ENCODE measurements around the gene CNN2. TPM values are rescaled to one million over a fixed set of nuclear protein-coding genes. Genes with fewer than 3 reads are reported as not detected.
A peak's percentile ranks its signal among the peaks of the same experiment; 100 is the strongest.

The CNN2 gene
- total and polyA plus RNA-seq, 12 donors, result 33.0 to 117 (median 61.7) TPM

DNA sequence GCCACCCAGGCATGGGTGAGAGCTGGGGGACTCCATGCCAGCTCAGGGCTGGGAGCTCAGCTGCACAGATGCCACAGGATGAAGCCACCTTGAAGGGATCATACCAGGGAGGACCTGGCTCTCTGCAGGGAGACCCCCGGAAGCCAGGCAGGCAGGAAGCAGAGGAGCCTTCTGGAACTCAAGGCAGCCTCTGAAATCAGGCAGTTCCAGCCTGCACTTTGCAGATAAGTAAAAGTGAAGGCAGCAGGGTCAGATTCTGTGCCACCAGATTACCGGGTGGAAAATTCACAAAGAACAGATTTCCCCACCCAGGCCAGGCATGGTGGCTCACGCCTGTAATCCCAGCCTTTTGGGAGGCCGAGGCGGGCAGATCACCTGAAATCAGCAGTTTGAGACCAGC is 8.0 kb upstream of the CNN2 start:
- WGBS, 2 donors, result 69% methylated on average over 5 of the region's 5 CpGs
- intact Hi-C loops (cut with DNase I), result no loop called here
- DNase-seq (no peak), ATAC-seq (no peak)
- Histone ChIP-seq H3K4me3 (peak overlapping the region in 1 of 10 donors; percentile 71), H3K27me3 (no peaks in the 10 kb centered on the region), H3K4me1 (peaks cover 53 to 84% (median 71%) of the 10 kb centered on the region in 9 donors), H3K27ac (peak overlapping the region in 1 of 10 donors; percentile 39), H3K9me3 (no peaks in the 10 kb centered on the region), H3K36me3 (peaks cover 0 to 29% (median 8%) of the 10 kb centered on the region in 9 donors)
- TF ChIP-seq, protein P1, sequence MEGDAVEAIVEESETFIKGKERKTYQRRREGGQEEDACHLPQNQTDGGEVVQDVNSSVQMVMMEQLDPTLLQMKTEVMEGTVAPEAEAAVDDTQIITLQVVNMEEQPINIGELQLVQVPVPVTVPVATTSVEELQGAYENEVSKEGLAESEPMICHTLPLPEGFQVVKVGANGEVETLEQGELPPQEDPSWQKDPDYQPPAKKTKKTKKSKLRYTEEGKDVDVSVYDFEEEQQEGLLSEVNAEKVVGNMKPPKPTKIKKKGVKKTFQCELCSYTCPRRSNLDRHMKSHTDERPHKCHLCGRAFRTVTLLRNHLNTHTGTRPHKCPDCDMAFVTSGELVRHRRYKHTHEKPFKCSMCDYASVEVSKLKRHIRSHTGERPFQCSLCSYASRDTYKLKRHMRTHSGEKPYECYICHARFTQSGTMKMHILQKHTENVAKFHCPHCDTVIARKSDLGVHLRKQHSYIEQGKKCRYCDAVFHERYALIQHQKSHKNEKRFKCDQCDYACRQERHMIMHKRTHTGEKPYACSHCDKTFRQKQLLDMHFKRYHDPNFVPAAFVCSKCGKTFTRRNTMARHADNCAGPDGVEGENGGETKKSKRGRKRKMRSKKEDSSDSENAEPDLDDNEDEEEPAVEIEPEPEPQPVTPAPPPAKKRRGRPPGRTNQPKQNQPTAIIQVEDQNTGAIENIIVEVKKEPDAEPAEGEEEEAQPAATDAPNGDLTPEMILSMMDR (IDR thresholded peaks at IDR 0.05), result no peak

DNA sequence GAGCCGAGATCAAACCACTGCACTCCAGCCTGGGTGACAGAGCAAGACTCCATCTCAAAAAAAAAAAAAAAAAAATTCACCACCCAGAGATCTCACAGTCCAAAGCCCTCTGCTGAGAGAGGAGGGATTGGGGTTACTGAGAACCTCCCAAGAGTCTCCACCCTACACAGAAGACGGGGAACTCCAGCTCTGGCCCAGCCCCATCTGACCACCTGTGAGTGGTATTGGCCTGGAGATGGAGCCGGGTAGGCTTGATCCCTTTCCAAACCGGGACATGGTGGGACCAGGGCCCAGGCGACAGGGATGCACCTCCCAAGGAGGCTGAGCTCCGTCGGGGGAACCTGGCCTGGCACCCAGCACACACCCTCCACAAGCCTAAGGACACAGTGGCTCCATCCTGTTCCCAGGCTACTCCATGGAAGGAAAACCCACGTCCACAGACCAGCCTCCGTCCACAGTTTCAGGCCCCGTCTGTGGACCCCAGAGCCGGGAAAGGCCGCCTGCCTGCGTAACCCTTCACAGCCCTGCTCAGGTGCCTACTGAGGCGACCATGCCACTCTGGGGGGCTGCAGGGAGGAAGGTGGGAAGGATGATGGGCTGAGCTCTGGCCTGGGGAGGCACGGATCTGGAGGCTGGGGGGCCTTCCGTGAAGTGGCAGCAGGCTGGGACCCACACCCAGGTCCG is 7.3 kb upstream of the CNN2 start:
- H3K36me3 ChIP-seq, result peaks cover 0 to 22% (median under 1%) of the 10 kb centered on the region in 9 donors
- intact Hi-C loops (cut with DNase I), result no loop called here
- TF ChIP-seq, protein P1 (IDR thresholded peaks at IDR 0.05), result no peak
- peak in 1 of 2 donors; percentile 15 for DNase-seq
- H3K27ac ChIP-seq, result peak overlapping the region in 7 of 10 donors; percentile 11 to 97 (median 94)
- peaks cover 53 to 82% (median 71%) of the 10 kb centered on the region in 9 donors for H3K4me1 ChIP-seq
- H3K9me3 ChIP-seq, result no peaks in the 10 kb centered on the region
- no peak for ATAC-seq
- H3K27me3 ChIP-seq, result no peaks in the 10 kb centered on the region
- WGBS, 2 donors, result 42 to 44% methylated on average over 17 of the region's 17 CpGs
- peak overlapping the region in 9 of 10 donors; percentile 70 to 91 (median 81) for H3K4me3 ChIP-seq

GRCh38 chr19:1019616-1019961 is 6.8 kb upstream of the CNN2 start:
- ATAC-seq, result no peak
- H3K9me3 ChIP-seq, result no peaks in the 10 kb centered on the region
- peak overlapping the region in 8 of 10 donors; percentile 89 to 97 (median 92) for H3K27ac ChIP-seq
- H3K4me3 ChIP-seq, result peak overlapping the region; percentile 54 to 91 (median 78)
- H3K4me1 ChIP-seq, result peaks cover 53 to 79% (median 71%) of the 10 kb centered on the region in 9 donors
- peaks cover 0 to 17% (median 0%) of the 10 kb centered on the region in 9 donors for H3K36me3 ChIP-seq
- peak in 1 of 2 donors; percentile 22 for DNase-seq
- intact Hi-C loops (cut with DNase I), result no loop called here
- WGBS, 2 donors, result 61 to 67% methylated on average over 18 of the region's 18 CpGs
- TF ChIP-seq, protein P1 (IDR thresholded peaks at IDR 0.05), result no peak
- no peaks in the 10 kb centered on the region for H3K27me3 ChIP-seq

- peaks cover 0 to 11% (median 0%) of the 10 kb centered on the region in 9 donors for H3K36me3 ChIP-seq
- H3K4me1 ChIP-seq, result peaks cover 48 to 73% (median 64%) of the 10 kb centered on the region in 9 donors
- WGBS, 2 donors, result 1 to 2% methylated on average over 53 to 60 of the region's 60 CpGs
- ATAC-seq (peak in 1 of 8 donors; percentile 5), DNase-seq (peak in 1 of 2 donors; percentile 54)
- intact Hi-C loops (cut with DNase I), result loop anchor here in 5 of 10 donors (2.0 to 5.0 kb wide), 3 partner anchors 77 to 83 kb away; partner anchors contain the start of genes GPX4 (in 4 of the 5) and POLR2E (in 1 of the 5)
- H3K27me3 ChIP-seq, result no peaks in the 10 kb centered on the region
- peak overlapping the region; percentile 54 to 91 (median 78) for H3K4me3 ChIP-seq
- peak overlapping the region; percentile 86 to 97 (median 92) for H3K27ac ChIP-seq
- H3K9me3 ChIP-seq, result no peaks in the 10 kb centered on the region
- TF ChIP-seq, protein P1 (IDR thresholded peaks at IDR 0.05), result no peak
These were observed 6.2 kb upstream of the CNN2 start for GRCh38 chr19:1019980-1020867.

Data from heart right ventricle (tissue), 16 donors.